HG03159 (cell line): ENCODE results near the gene PSEN1.

ENCODE experiments used
- ATAC-seq: cut with Tn5 transposase; IDR thresholded peaks from one replicate; pipeline ENCODE4 v1.9.1; 2021; ENCODE audit warnings: mild to moderate bottlenecking, moderate library complexity; ENCODE audit not compliant: unreplicated experiment

The PSEN1 gene

GRCh38 chr14:73267474-73267873 lies 131.2 kb downstream of the PSEN1 start:
- ATAC-seq: no peak

- peak; percentile 78 for ATAC-seq
Measured at GRCh38 chr14:73269729-73270531, 133.6 kb downstream of the PSEN1 start.

GRCh38 chr14:73272393-73272792 lies 136.1 kb downstream of the PSEN1 start:
- ATAC-seq: no peak
